Endodermal cell (in vitro differentiated cells): ENCODE data around the gene RAB5IF. TPM values are rescaled to one million over a fixed set of nuclear protein-coding genes. Genes with fewer than 3 reads are reported as not detected.

Experiments
- DNase-seq: peaks from one replicate; pipeline ENCODE4 v3.0.0-alpha.2; 2017
- H3K27ac ChIP-seq: 2 replicates; pipeline ENCODE4 v1.5.1; 2013; ENCODE audit warnings: mild to moderate bottlenecking, low read depth, low read length, moderate library complexity
- H3K27me3 ChIP-seq: 2 replicates; pipeline ENCODE4 v1.6.1; 2013; ENCODE audit warnings: mild to moderate bottlenecking, low read length, moderate library complexity; ENCODE audit not compliant: insufficient read depth, control insufficient read depth, poor library complexity, severe bottlenecking
- H3K36me3 ChIP-seq: 2 replicates; pipeline ENCODE4 v1.7.0; 2013; ENCODE audit warnings: mild to moderate bottlenecking, low read length, moderate library complexity; ENCODE audit not compliant: control insufficient read depth, insufficient read depth
- H3K4me1 ChIP-seq: one replicate; pipeline ENCODE4 v1.7.0; 2013; ENCODE audit warnings: low read length; ENCODE audit not compliant: control insufficient read depth, insufficient read depth
- H3K4me3 ChIP-seq: 2 replicates; pipeline ENCODE4 v1.5.1; 2013; ENCODE audit warnings: mild to moderate bottlenecking, low read length, moderate library complexity
- H3K9ac ChIP-seq: 2 replicates; pipeline ENCODE4 v1.6.1; 2013; ENCODE audit warnings: mild to moderate bottlenecking, low read length, moderate library complexity; ENCODE audit not compliant: poor library complexity, severe bottlenecking; ENCODE audit errors: extremely low read depth
- H3K9me3 ChIP-seq: 2 replicates; pipeline ENCODE4 v1.6.1; 2013; ENCODE audit warnings: mild to moderate bottlenecking, low read length, moderate library complexity; ENCODE audit not compliant: control insufficient read depth
- H3K27ac Mint-ChIP-seq: 2 replicates; pipeline ENCODE4 v1.8.0; 2020; ENCODE audit warnings: mixed read lengths
- H3K27me3 Mint-ChIP-seq: 2 replicates; pipeline ENCODE4 v1.8.0; 2021; ENCODE audit warnings: mild to moderate bottlenecking, mixed read lengths; ENCODE audit not compliant: insufficient read depth
- H3K36me3 Mint-ChIP-seq: 2 replicates; pipeline ENCODE4 v1.8.0; 2020; ENCODE audit warnings: low read depth, mixed read lengths
- H3K4me1 Mint-ChIP-seq: 2 replicates; pipeline ENCODE4 v1.8.0; 2020; ENCODE audit warnings: mixed read lengths
- H3K4me3 Mint-ChIP-seq: 2 replicates; pipeline ENCODE4 v1.8.0; 2020; ENCODE audit warnings: mild to moderate bottlenecking, moderate library complexity, mixed read lengths
- H3K9me3 Mint-ChIP-seq: 2 replicates; pipeline ENCODE4 v1.8.0; 2020; ENCODE audit warnings: mild to moderate bottlenecking, mixed read lengths
- WGBS, 2 experiments: methylation state at CpG; one replicate each; pipeline versions ENCODE4 v1.1.5 to v1.1.7; 2013; ENCODE audit warnings: missing lambda C conversion rate in 2 of 2, mixed read lengths in 1 of 2; ENCODE audit not compliant: insufficient coverage in 1 of 2, insufficient read length in 1 of 2; 5-methylcytosine and 5-hydroxymethylcytosine counted together
- total RNA-seq, 2 donors: library from RNA; stranded (reverse); fragmentation: NEBNext Ultra II Directional in 1 of 2; extraction: Animal tissue kit (Norgen Biotek cat#: 25700) in 1 of 2; gene quantifications; 2 replicates in 1 of 2; 3 replicates in 1 of 2; pipeline ENCODE4 v1.2.1, GENCODE V29; 2021
- TF ChIP-seq, protein P1 (sequence below): fragments of 200-600 bp; sonication (generic); conservative IDR thresholded peaks from 2 replicates; pipeline ENCODE4 v1.5.0; 2021; ENCODE audit warnings: antibody characterized with exemption, mild to moderate bottlenecking

The RAB5IF gene
- total RNA-seq, 2 donors from 2014 or later: 98.9 to 99.9 TPM

DNA sequence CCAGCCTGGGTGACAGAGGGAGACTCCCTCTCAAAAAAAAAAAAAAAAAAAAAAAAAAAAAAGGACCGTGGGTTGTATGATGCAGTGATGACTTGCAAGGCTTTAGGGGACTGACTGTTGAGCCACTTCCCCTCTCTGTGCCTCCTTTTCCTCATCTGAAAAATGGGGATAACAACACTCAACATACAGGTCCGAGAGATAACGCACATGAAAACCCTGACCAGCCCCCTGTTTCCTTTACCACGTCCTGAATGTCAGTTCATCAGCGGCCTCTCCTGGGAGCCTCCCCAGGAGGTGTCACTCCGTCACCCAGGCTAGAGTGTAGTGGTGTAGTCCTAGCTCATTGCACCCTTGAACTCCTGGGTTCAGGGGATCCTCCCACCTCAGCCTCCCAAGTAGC is 36.6 kb downstream of the RAB5IF start:
- WGBS, 2 experiments: 98% methylated on average over 6 of the region's 6 CpGs; no CpG with 5 or more reads in 1 of the 2 experiments
- TF ChIP-seq, protein P1, sequence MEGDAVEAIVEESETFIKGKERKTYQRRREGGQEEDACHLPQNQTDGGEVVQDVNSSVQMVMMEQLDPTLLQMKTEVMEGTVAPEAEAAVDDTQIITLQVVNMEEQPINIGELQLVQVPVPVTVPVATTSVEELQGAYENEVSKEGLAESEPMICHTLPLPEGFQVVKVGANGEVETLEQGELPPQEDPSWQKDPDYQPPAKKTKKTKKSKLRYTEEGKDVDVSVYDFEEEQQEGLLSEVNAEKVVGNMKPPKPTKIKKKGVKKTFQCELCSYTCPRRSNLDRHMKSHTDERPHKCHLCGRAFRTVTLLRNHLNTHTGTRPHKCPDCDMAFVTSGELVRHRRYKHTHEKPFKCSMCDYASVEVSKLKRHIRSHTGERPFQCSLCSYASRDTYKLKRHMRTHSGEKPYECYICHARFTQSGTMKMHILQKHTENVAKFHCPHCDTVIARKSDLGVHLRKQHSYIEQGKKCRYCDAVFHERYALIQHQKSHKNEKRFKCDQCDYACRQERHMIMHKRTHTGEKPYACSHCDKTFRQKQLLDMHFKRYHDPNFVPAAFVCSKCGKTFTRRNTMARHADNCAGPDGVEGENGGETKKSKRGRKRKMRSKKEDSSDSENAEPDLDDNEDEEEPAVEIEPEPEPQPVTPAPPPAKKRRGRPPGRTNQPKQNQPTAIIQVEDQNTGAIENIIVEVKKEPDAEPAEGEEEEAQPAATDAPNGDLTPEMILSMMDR: no peak
- H3K4me1 Mint-ChIP-seq: peaks cover 39% of the 10 kb centered on the region

DNA sequence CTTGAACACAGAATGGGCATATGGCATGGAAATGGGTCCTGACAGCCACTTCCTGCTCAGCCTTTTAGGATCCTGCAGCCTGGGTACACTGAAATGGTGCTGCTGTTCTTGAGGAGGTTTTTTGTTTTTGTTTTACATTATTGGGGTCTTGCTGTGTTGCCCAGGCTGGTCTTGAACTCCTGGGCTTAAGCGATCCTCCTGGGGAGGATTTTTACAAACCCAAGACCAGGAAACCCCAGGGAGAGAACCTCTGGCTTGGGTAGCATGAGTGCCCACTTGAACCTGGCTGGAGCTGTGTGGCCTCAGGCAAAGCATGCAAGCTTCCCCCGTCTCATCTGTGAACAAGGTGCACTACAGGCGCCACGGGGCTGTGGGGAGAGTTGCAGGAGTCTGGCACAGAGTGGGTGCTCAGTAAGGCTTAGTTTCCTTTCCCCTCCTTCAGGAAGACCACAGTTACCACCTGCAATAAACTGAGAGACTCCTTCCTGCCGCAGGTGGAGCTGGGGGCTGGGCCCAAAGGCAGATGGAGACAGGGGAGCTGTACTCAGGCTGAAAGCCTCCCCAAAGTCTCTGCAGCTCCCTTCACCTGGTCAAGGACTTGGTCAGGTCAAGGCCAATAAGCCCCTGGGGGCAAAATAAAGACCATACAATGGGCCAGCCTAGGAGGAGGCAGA is 38.6 kb downstream of the RAB5IF start:
- H3K4me3 Mint-ChIP-seq: no peak overlapping the region
- H3K36me3 Mint-ChIP-seq: no peaks in the 10 kb centered on the region
- no peak overlapping the region for H3K9ac ChIP-seq
- peaks cover 46% of the 10 kb centered on the region for H3K4me1 Mint-ChIP-seq
- H3K27me3 ChIP-seq: no peaks in the 10 kb centered on the region
- no peaks in the 10 kb centered on the region for H3K9me3 Mint-ChIP-seq
- H3K9me3 ChIP-seq: no peaks in the 10 kb centered on the region
- 84 to 86% methylated on average over 3 to 5 of the region's 5 CpGs for WGBS, 2 experiments
- H3K27me3 Mint-ChIP-seq: no peaks in the 10 kb centered on the region
- H3K36me3 ChIP-seq: no peaks in the 10 kb centered on the region
- peaks cover 13% of the 10 kb centered on the region for H3K4me1 ChIP-seq
- H3K27ac ChIP-seq: no peak overlapping the region
- TF ChIP-seq, protein P1: no peak
- no peak overlapping the region for H3K4me3 ChIP-seq
- peak overlapping the region; percentile 17 for H3K27ac Mint-ChIP-seq
- DNase-seq: no peak

More for the DNA sequence above, 36.6 kb downstream of the RAB5IF start:
- Histone ChIP-seq H3K4me1 (peaks cover 7% of the 10 kb centered on the region), H3K4me3 (no peak overlapping the region), H3K27ac (no peak overlapping the region), H3K9ac (no peak overlapping the region), H3K9me3 (no peaks in the 10 kb centered on the region), H3K36me3 (no peaks in the 10 kb centered on the region), H3K27me3 (no peaks in the 10 kb centered on the region)
- no peak overlapping the region for H3K4me3 Mint-ChIP-seq
- H3K27me3 Mint-ChIP-seq: no peaks in the 10 kb centered on the region
- no peaks in the 10 kb centered on the region for H3K36me3 Mint-ChIP-seq
- H3K9me3 Mint-ChIP-seq: no peaks in the 10 kb centered on the region
- no peak for DNase-seq
- H3K27ac Mint-ChIP-seq: no peak overlapping the region

DNA sequence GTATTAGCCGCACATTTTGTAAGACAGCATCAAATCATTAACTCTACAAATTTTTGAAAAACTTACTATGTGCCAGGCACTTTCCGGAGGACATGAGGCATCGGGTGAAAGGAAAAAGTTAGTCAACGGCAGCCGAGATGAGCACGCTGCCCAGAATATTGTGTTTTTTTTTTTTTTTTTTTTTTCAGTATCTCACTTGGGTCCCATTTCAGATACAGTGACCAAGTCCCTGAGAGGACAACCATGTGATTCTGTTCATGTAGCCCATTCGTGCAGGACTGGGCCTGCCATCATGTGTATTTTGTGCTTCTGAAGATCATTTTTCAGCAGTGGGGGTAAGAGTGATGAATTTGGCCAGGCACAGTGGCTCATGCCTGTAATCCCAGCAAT is 39.1 kb downstream of the RAB5IF start:
- Histone ChIP-seq H3K9ac (no peak overlapping the region), H3K4me3 (no peak overlapping the region), H3K36me3 (no peaks in the 10 kb centered on the region), H3K27ac (no peak overlapping the region), H3K27me3 (no peaks in the 10 kb centered on the region), H3K9me3 (no peaks in the 10 kb centered on the region), H3K4me1 (peaks cover 13% of the 10 kb centered on the region)
- Mint-ChIP-seq H3K4me1 (peaks cover 46% of the 10 kb centered on the region), H3K9me3 (no peaks in the 10 kb centered on the region), H3K27me3 (no peaks in the 10 kb centered on the region), H3K36me3 (no peaks in the 10 kb centered on the region), H3K27ac (no peak overlapping the region), H3K4me3 (no peak overlapping the region)
- TF ChIP-seq, protein P1: no peak
- DNase-seq: no peak
- 94 to 95% methylated on average over 4 to 7 of the region's 7 CpGs for WGBS, 2 experiments
